AG04450 (cell line): ENCODE data around the gene REC8. TPM values are rescaled to one million over a fixed set of nuclear protein-coding genes. Genes with fewer than 3 reads are reported as not detected.

ENCODE experiments used
- CTCF ChIA-PET: fragments of 300-600, 350-600 bp; formaldehyde crosslinking; extraction: SDS; loops from one replicate; lab custom pipeline; 2022; ENCODE audit warnings: antibody characterized with exemption, inconsistent platforms; lab: Charles Lee
- POLR2A ChIA-PET: fragments of 350-600 bp; formaldehyde crosslinking; extraction: SDS; loops from one replicate; lab custom pipeline; 2021; ENCODE audit warnings: antibody characterized with exemption, inconsistent platforms; lab: Yijun Ruan, JAX
- DNase-seq: peaks from one replicate; pipeline ENCODE4 v3.0.0-alpha.2; 2011; ENCODE audit warnings: low read depth, low spot score
- H3K27ac ChIP-seq: one replicate; pipeline ENCODE4 v1.5.1; 2012; ENCODE audit warnings: low read depth, low read length, control low read depth
- H3K27me3 ChIP-seq: one replicate; pipeline ENCODE4 v1.6.0; 2012; ENCODE audit warnings: low read length; ENCODE audit not compliant: control insufficient read depth, insufficient read depth
- H3K4me3 ChIP-seq: 2 replicates; pipeline ENCODE4 v1.5.1; 2011; ENCODE audit warnings: mild to moderate bottlenecking, low read depth, low read length, control low read depth
- H3K9me3 ChIP-seq: 2 replicates; pipeline ENCODE4 v1.5.1; 2012; ENCODE audit warnings: low read length; ENCODE audit not compliant: control insufficient read depth, insufficient read depth
- CTCF ChIP-seq: IDR thresholded peaks from 2 replicates; pipeline ENCODE4 v1.5.1; 2011; ENCODE audit warnings: low read depth, low read length, control low read depth, inconsistent platforms
- polyA plus RNA-seq: library from polyadenylated mRNA; depleted of rRNA; stranded (reverse); fragments of >200 nt; gene quantifications from 2 replicates; pipeline ENCODE4 v1.2.3, GENCODE V29; 2011

REC8 gene
- polyA plus RNA-seq, 1 experiment = 1.5 TPM

GRCh38 chr14:24150567-24150966 is 21.3 kb upstream of the REC8 start:
- Histone ChIP-seq H3K27me3 (no peaks in the 10 kb centered on the region), H3K27ac (no peak overlapping the region), H3K4me3 (no peak overlapping the region), H3K9me3 (peaks cover 3% of the 10 kb centered on the region; the same call in 1 of the 2 replicates)
- ChIA-PET CTCF (interaction anchor here (3.3 kb wide), 1 partner anchor 11 kb away, joined by 27 read pairs; the partner anchor contains the start of gene IRF9), POLR2A (no interaction called here)
- no peak for DNase-seq
- no peak for TF ChIP-seq CTCF

GRCh38 chr14:24150993-24151392 is 20.9 kb upstream of the REC8 start:
- Histone ChIP-seq H3K27me3 (no peaks in the 10 kb centered on the region), H3K27ac (no peak overlapping the region), H3K4me3 (no peak overlapping the region), H3K9me3 (peaks cover 3% of the 10 kb centered on the region; the same call in 1 of the 2 replicates)
- ChIA-PET CTCF (interaction anchor here (1.0 to 3.3 kb wide), 2 partner anchors 10 to 281 kb away, joined by 3 to 27 read pairs; partner anchors contain the start of gene IRF9), POLR2A (interaction anchor here (0.5 kb wide), 1 partner anchor 787 kb away, joined by 6 read pairs; no protein-coding TSS in a partner anchor)
- TF ChIP-seq CTCF = no peak
- no peak for DNase-seq

- no peaks in the 10 kb centered on the region for H3K27me3 ChIP-seq
- DNase-seq = no peak
- no peak for TF ChIP-seq CTCF
- ChIA-PET POLR2A (interaction anchor here (0.5 kb wide), 1 partner anchor 788 kb away, joined by 6 read pairs; no protein-coding TSS in a partner anchor), CTCF (interaction anchor here (1.0 to 3.3 kb wide), 2 partner anchors 10 to 280 kb away, joined by 3 to 27 read pairs; partner anchors contain the start of gene IRF9)
- H3K27ac ChIP-seq = no peak overlapping the region
- H3K4me3 ChIP-seq = no peak overlapping the region
- H3K9me3 ChIP-seq = peaks cover 3% of the 10 kb centered on the region; the same call in 1 of the 2 replicates
Observed at GRCh38 chr14:24151404-24152080, 20.3 kb upstream of the REC8 start.

GRCh38 chr14:24155100-24155499 is 16.8 kb upstream of the REC8 start:
- H3K4me3 ChIP-seq = no peak overlapping the region
- no peak for TF ChIP-seq CTCF
- no peaks in the 10 kb centered on the region for H3K27me3 ChIP-seq
- DNase-seq = no peak
- H3K27ac ChIP-seq = no peak overlapping the region
- H3K9me3 ChIP-seq = no peaks in the 10 kb centered on the region
- ChIA-PET CTCF (no interaction called here), POLR2A (no interaction called here)

- Histone ChIP-seq H3K27ac (no peak overlapping the region), H3K27me3 (no peaks in the 10 kb centered on the region), H3K9me3 (no peaks in the 10 kb centered on the region), H3K4me3 (no peak overlapping the region)
- ChIA-PET CTCF (interaction anchor here (0.6 kb wide), 1 partner anchor 91 kb away, joined by 3 read pairs; no protein-coding TSS in a partner anchor), POLR2A (no interaction called here)
- no peak for DNase-seq
- no peak for TF ChIP-seq CTCF
Observed at GRCh38 chr14:24156840-24157239, 15.0 kb upstream of the REC8 start.
